ENCODE data around the gene ABHD12B. TPM values are rescaled to one million over a fixed set of nuclear protein-coding genes. Genes with fewer than 3 reads are reported as not detected.

Gene ABHD12B
- total and polyA plus RNA-seq, 2 donors (not counting 3 experiments of a cell fraction or from before 2014, with no cell fraction given): not detected

GRCh38 chr14:50837271-50837670 lies 34.6 kb upstream of the ABHD12B start:
- FAIRE-seq (no peak), DNase-seq (ENCODE audit: low read depth, low spot score) (no peak)
- peaks cover 4 to 10% of the 10 kb centered on the region in 2 experiments for H3K27me3 ChIP-seq (ENCODE audit: control insufficient read depth in 2 of 2, insufficient read depth in 2 of 2, low read length in 2 of 2)
- intact Hi-C loops (cut with micrococcal nuclease) (loop anchor here (10.0 kb wide), 1 partner anchor 522 kb away; the partner anchor contains the start of genes DMAC2L and L2HGDH), dilution Hi-C loops (cut with MboI; ENCODE audit: extremely low pct_ligation_motif_present, low sequenced_read_pairs) (no loop called here)
- no peaks in the 10 kb centered on the region for H3K36me3 ChIP-seq (ENCODE audit: control insufficient read depth in 2 of 2, extremely low read depth in 1 of 2, insufficient read depth in 2 of 2, low read length in 2 of 2)
- H3K9me1 ChIP-seq (replicated peaks; ENCODE audit: control insufficient read depth, extremely low read depth, insufficient read depth, low read length): no peaks in the 10 kb centered on the region
- H3K79me2 ChIP-seq (ENCODE audit: control insufficient read depth, insufficient read depth, low read length): no peaks in the 10 kb centered on the region
- ChIA-PET POLR2A (no interaction called here), CTCF (interaction anchor here (0.7 kb wide), 1 partner anchor 23 kb away, joined by 3 read pairs; no protein-coding TSS in a partner anchor)
- no TSS peak for BruUV-seq (replicated peaks)
- H3K4me3 ChIP-seq (replicated peaks in 1 of 3; ENCODE audit: insufficient read depth in 1 of 3, low read depth in 1 of 3, low read length in 3 of 3): no peak overlapping the region
- H3K9me3 ChIP-seq (replicated peaks; ENCODE audit: control insufficient read depth, insufficient read depth, low read length): no peaks in the 10 kb centered on the region
- H3K4me1 ChIP-seq (ENCODE audit: control insufficient read depth, extremely low read depth, insufficient read depth, low read length): no peaks in the 10 kb centered on the region
- no peak overlapping the region for H2AFZ ChIP-seq (ENCODE audit: low read depth, low read length)
- H3K9ac ChIP-seq (replicated peaks; ENCODE audit: extremely low read depth, insufficient read depth, low read length): no peak overlapping the region
- no peaks in the 10 kb centered on the region for H4K20me1 ChIP-seq (replicated peaks; ENCODE audit: control insufficient read depth, extremely low read depth, insufficient read depth, low read length)
- TF ChIP-seq MYC (IDR thresholded peaks at IDR 0.05; ENCODE audit: low read depth, low read length) (no peak), EZH2 (IDR thresholded peaks at IDR 0.05; ENCODE audit: borderline replicate concordance, low read depth, low read length, severe bottlenecking) (no peak), FOS (IDR thresholded peaks at IDR 0.05; ENCODE audit: borderline replicate concordance, insufficient read depth, low read length) (no peak), GATA2 (IDR thresholded peaks at IDR 0.05; ENCODE audit: insufficient read depth, insufficient read length, low read depth, low read length) (no peak), POLR2A (IDR thresholded peaks at IDR 0.05; ENCODE audit: low read depth, low read length) (no peak), POLR2AphosphoS5 (IDR thresholded peaks at IDR 0.05; ENCODE audit: insufficient read depth, low read depth, low read length) (no peak), CTCF (IDR thresholded peaks at IDR 0.05; ENCODE audit: extremely low read depth in 1 of 2, insufficient read depth in 1 of 2, low read depth in 1 of 2, low read length in 2 of 2) (no peak), JUN (IDR thresholded peaks at IDR 0.05; ENCODE audit: borderline replicate concordance, insufficient read depth, insufficient read length, low read depth) (no peak), MAX (IDR thresholded peaks at IDR 0.05; ENCODE audit: insufficient read depth, insufficient read length) (no peak)
- H3K4me2 ChIP-seq (ENCODE audit: insufficient read depth, low read length): no peak overlapping the region
- no peak overlapping the region for H3K27ac ChIP-seq (ENCODE audit: insufficient read depth, low read depth, low read length)
